Measurements from ENCODE around the gene HELZ. TPM values are rescaled to one million over a fixed set of nuclear protein-coding genes. Genes with fewer than 3 reads are reported as not detected.

Gene HELZ
- total RNA-seq, 1 donor = 89.8 TPM

GRCh38 chr17:67243284-67243683 lies 1.7 kb downstream of the HELZ start:
- H3K4me3 ChIP-seq (ENCODE audit: low read depth, low read length) = peak overlapping the region; percentile 79
- TF ChIP-seq, protein P1, sequence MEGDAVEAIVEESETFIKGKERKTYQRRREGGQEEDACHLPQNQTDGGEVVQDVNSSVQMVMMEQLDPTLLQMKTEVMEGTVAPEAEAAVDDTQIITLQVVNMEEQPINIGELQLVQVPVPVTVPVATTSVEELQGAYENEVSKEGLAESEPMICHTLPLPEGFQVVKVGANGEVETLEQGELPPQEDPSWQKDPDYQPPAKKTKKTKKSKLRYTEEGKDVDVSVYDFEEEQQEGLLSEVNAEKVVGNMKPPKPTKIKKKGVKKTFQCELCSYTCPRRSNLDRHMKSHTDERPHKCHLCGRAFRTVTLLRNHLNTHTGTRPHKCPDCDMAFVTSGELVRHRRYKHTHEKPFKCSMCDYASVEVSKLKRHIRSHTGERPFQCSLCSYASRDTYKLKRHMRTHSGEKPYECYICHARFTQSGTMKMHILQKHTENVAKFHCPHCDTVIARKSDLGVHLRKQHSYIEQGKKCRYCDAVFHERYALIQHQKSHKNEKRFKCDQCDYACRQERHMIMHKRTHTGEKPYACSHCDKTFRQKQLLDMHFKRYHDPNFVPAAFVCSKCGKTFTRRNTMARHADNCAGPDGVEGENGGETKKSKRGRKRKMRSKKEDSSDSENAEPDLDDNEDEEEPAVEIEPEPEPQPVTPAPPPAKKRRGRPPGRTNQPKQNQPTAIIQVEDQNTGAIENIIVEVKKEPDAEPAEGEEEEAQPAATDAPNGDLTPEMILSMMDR (IDR thresholded peaks at IDR 0.05; ENCODE audit: insufficient read depth, low read depth, low read length) = no peak
- no peak for DNase-seq (ENCODE audit: low read depth)

GRCh38 chr17:67241719-67242341 lies 3.2 kb downstream of the HELZ start:
- no peak overlapping the region for H3K4me3 ChIP-seq (ENCODE audit: low read depth, low read length)
- TF ChIP-seq, protein P1 (IDR thresholded peaks at IDR 0.05; ENCODE audit: insufficient read depth, low read depth, low read length) = no peak
- no peak for DNase-seq (ENCODE audit: low read depth)

DNA sequence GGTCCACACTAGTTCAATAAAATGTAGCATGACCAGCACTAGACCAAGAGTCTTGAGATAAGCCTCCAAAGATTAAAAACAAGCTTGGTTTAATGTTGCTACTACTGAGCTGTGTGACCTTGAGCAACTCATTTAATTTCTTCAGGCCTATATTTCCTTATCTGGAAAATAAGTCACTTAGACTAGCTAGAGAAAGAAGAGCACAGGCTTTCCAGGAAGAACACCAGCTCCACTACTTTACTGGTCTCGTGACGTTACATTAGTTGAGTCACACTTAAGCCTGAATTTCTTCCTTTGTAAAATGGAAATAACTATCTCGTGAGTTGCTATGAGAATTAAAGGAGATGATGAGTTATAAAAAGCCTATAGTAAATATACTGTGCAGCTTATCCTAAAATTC lies 5.4 kb downstream of the HELZ start:
- TF ChIP-seq, protein P1 (IDR thresholded peaks at IDR 0.05; ENCODE audit: insufficient read depth, low read depth, low read length) = no peak
- no peak overlapping the region for H3K4me3 ChIP-seq (ENCODE audit: low read depth, low read length)
- DNase-seq (ENCODE audit: low read depth) = peak; percentile 87

GRCh38 chr17:67238991-67239390 lies 6.0 kb downstream of the HELZ start:
- H3K4me3 ChIP-seq (ENCODE audit: low read depth, low read length) = no peak overlapping the region
- TF ChIP-seq, protein P1 (IDR thresholded peaks at IDR 0.05; ENCODE audit: insufficient read depth, low read depth, low read length) = no peak
- no peak for DNase-seq (ENCODE audit: low read depth)

DNA sequence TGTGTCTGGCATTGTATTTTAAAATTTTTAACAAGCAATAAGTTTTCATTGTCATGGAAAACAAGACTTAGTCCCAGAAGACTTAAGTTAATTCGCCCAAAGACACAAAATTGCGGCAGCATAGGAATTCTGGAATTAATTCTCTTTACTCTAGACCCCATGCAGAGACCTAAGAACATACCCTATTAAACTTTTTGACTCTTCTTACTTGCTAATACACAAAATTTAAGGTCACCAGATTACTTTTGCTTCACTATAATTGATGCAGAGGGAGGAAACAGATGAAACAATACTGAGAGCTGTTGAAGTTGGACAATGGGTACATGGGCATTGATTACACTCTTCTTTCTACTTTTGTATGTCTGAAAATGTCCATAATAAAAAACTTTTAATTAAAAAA lies 12.6 kb downstream of the HELZ start:
- DNase-seq (ENCODE audit: low read depth) = no peak
- no peak overlapping the region for H3K4me3 ChIP-seq (ENCODE audit: low read depth, low read length)
- TF ChIP-seq, protein P1 (IDR thresholded peaks at IDR 0.05; ENCODE audit: insufficient read depth, low read depth, low read length) = no peak

GRCh38 chr17:67229109-67229955 lies 15.7 kb downstream of the HELZ start:
- TF ChIP-seq, protein P1 (IDR thresholded peaks at IDR 0.05; ENCODE audit: insufficient read depth, low read depth, low read length) = no peak
- DNase-seq (ENCODE audit: low read depth) = no peak

More at GRCh38 chr17:67229109-67229955, 15.7 kb downstream of the HELZ start:
- no peak overlapping the region for H3K4me3 ChIP-seq (ENCODE audit: low read depth, low read length)

Measured in fibroblast of villous mesenchyme (primary cell).